Peyer's patch (tissue), 4 donors: Measurements from ENCODE around the gene STEAP3. TPM values are rescaled to one million over a fixed set of nuclear protein-coding genes. Genes with fewer than 3 reads are reported as not detected.

Source experiments
- DNase-seq, 3 donors: peaks; one replicate each; pipeline ENCODE4 v3.0.0-alpha.2; 2017 to 2019
- H3K27ac ChIP-seq, 4 donors: fragments of 200-600 bp; sonication (generic); one replicate each; pipeline ENCODE4 v1.5.1; 2016 to 2019
- H3K27me3 ChIP-seq, 2 donors: fragments of 200-600 bp; sonication (generic); one replicate each; pipeline ENCODE4 v1.5.1; 2019
- H3K36me3 ChIP-seq, 3 donors: fragments of 200-600 bp; sonication (generic); one replicate each; pipeline ENCODE4 v1.5.1; 2016 to 2019
- H3K4me1 ChIP-seq, 4 donors: fragments of 200-600 bp; sonication (generic); one replicate each; pipeline ENCODE4 v1.5.1; 2016 to 2019
- H3K4me3 ChIP-seq, 4 donors: fragments of 200-600 bp; sonication (generic); 1 replicate in 3 of 4; 2 replicates in 1 of 4; pipeline ENCODE4 v1.5.1; 2016 to 2019; ENCODE audit warnings: mild to moderate bottlenecking in 1 of 4
- H3K9me3 ChIP-seq, 4 donors: fragments of 200-600 bp; sonication (generic); one replicate each; pipeline ENCODE4 v1.5.1; 2016 to 2019; ENCODE audit warnings: mild to moderate bottlenecking in 1 of 4
- CTCF ChIP-seq, 6 experiments: fragments of 450-650 bp in 4 of 6; fragments of 200-600 bp in 2 of 6; sonication (generic) in 1 of 6; IDR thresholded peaks; one replicate each; pipeline ENCODE4 v1.5.1; 2017 to 2019; ENCODE audit warnings: antibody characterized with exemption in 6 of 6, mild to moderate bottlenecking in 3 of 6, moderate library complexity in 1 of 6
- POLR2A ChIP-seq, 2 donors: fragments of 450-650 bp; IDR thresholded peaks; one replicate each; pipeline ENCODE4 v1.5.1; 2017; ENCODE audit warnings: antibody characterized with exemption in 2 of 2, mild to moderate bottlenecking in 2 of 2, moderate library complexity in 2 of 2
- total RNA-seq, 4 donors: library from RNA; depleted of rRNA; stranded (reverse); fragments of >200 nt; gene quantifications; one replicate each; pipeline ENCODE4 v1.1.0, GENCODE V29; 2016

Gene STEAP3
- total RNA-seq, 4 donors from 2014 or later: 13.2 to 31.2 (median 20.5) TPM

DNA sequence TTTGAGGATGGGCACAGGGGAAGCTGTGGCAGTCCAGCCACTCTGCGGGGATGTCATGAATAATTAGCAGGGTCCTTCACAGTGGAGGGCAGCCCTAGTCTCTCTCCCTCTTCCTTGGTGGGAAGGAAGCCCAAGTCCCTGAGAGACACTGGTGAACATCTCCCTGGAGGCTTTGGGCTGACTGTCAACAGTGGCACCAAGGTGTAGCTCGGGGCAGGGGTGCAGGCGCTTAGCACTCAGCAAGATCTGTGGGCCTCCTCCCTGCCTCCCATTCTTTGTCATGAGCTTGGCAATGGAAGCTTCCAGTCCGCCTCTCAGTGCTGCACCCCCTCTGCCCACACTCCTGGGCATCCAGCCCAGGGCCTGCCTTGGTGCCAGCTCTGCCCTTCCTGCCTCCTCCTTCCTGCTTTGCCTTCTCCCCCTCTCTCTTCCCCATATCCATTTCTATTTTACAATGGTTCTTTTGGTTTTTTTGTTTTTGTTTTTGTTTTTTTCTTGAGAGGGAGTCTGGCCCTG lies 59.4 kb downstream of the STEAP3 start:
- Histone ChIP-seq H3K27ac (no peak overlapping the region), H3K4me1 (no peaks in the 10 kb centered on the region), H3K27me3 (no peaks in the 10 kb centered on the region), H3K36me3 (no peaks in the 10 kb centered on the region), H3K4me3 (no peak overlapping the region), H3K9me3 (no peaks in the 10 kb centered on the region)
- TF ChIP-seq CTCF (IDR thresholded peaks at IDR 0.05) (no peak), POLR2A (IDR thresholded peaks at IDR 0.05) (no peak)
- no peak for DNase-seq

- Histone ChIP-seq H3K27ac (no peak overlapping the region), H3K36me3 (no peaks in the 10 kb centered on the region), H3K4me3 (no peak overlapping the region), H3K27me3 (no peaks in the 10 kb centered on the region), H3K9me3 (no peaks in the 10 kb centered on the region), H3K4me1 (no peaks in the 10 kb centered on the region)
- no peak for TF ChIP-seq POLR2A (IDR thresholded peaks at IDR 0.05)
- TF ChIP-seq CTCF (IDR thresholded peaks at IDR 0.05): no peak
- DNase-seq: peak in 1 of 3 donors; percentile 59
Observed at GRCh38 chr2:119283873-119284331, 60.3 kb downstream of the STEAP3 start.

DNA sequence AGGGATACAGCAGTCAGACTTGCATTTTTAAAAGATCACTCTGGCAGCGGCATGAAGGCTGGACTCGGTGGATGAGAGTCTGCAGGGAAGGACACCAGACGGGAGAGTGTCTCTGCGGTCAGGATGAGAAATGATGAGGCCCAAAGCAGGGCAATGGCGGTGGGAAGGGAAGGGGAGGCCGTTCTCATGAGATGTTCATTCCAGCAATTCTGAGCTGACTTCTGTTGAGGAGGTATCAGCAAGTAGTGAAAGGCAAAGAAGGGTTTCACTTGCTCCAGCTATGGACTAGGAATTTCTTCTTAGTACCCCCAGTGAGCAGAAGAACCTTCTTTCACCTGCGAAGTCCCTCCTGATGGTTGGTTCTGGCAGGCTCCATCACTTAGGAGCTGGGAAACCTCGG lies 63.0 kb downstream of the STEAP3 start:
- no peaks in the 10 kb centered on the region for H3K36me3 ChIP-seq
- no peaks in the 10 kb centered on the region for H3K27me3 ChIP-seq
- no peak overlapping the region for H3K4me3 ChIP-seq
- no peaks in the 10 kb centered on the region for H3K9me3 ChIP-seq
- no peak for TF ChIP-seq POLR2A (IDR thresholded peaks at IDR 0.05)
- TF ChIP-seq CTCF (IDR thresholded peaks at IDR 0.05): no peak
- no peak for DNase-seq
- no peak overlapping the region for H3K27ac ChIP-seq
- H3K4me1 ChIP-seq: no peaks in the 10 kb centered on the region

- Histone ChIP-seq H3K36me3 (no peaks in the 10 kb centered on the region), H3K27me3 (no peaks in the 10 kb centered on the region), H3K4me1 (no peaks in the 10 kb centered on the region), H3K9me3 (no peaks in the 10 kb centered on the region), H3K4me3 (no peak overlapping the region), H3K27ac (peak overlapping the region in 1 of 4 donors; percentile 17)
- no peak for TF ChIP-seq CTCF (IDR thresholded peaks at IDR 0.05)
- no peak for TF ChIP-seq POLR2A (IDR thresholded peaks at IDR 0.05)
- DNase-seq: no peak
Observed at GRCh38 chr2:119288576-119288975, 64.9 kb downstream of the STEAP3 start.

- Histone ChIP-seq H3K4me1 (no peaks in the 10 kb centered on the region), H3K9me3 (no peaks in the 10 kb centered on the region), H3K4me3 (no peak overlapping the region), H3K27ac (peak overlapping the region in 1 of 4 donors; percentile 17), H3K36me3 (no peaks in the 10 kb centered on the region), H3K27me3 (no peaks in the 10 kb centered on the region)
- no peak for TF ChIP-seq POLR2A (IDR thresholded peaks at IDR 0.05)
- TF ChIP-seq CTCF (IDR thresholded peaks at IDR 0.05): no peak
- no peak for DNase-seq
Observed at GRCh38 chr2:119289093-119289492, 65.5 kb downstream of the STEAP3 start.

DNA sequence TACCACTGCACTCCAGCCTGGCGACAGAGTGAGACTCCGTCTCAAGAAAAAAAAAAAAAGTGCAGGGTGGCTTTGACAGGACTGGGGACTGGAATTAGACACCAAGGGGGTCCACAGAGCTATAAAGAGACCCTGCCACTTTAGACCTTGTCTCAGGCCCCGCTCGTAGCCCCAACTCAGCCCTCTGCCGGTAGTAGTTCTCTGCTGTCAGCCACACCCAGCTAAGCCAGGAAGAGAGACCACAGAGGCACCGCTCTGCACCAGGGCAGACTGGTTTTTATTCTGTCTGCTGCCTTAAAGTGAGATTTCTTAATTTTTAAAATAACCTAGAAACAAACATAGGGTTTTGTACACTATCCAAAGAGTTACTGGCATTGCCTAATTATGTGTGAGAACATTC lies 66.0 kb downstream of the STEAP3 start:
- TF ChIP-seq CTCF (IDR thresholded peaks at IDR 0.05) (no peak), POLR2A (IDR thresholded peaks at IDR 0.05) (no peak)
- H3K27me3 ChIP-seq: no peaks in the 10 kb centered on the region
- H3K27ac ChIP-seq: no peak overlapping the region
- DNase-seq: no peak
- H3K36me3 ChIP-seq: no peaks in the 10 kb centered on the region
- H3K9me3 ChIP-seq: no peaks in the 10 kb centered on the region
- no peak overlapping the region for H3K4me3 ChIP-seq
- no peaks in the 10 kb centered on the region for H3K4me1 ChIP-seq
